Transverse colon (tissue), 4 donors: ENCODE data around the gene MAP3K8. TPM values are rescaled to one million over a fixed set of nuclear protein-coding genes. Genes with fewer than 3 reads are reported as not detected.
A peak's percentile ranks its signal among the peaks of the same experiment; 100 is the strongest.

Experiments used
- DNase-seq: peaks from one replicate; pipeline ENCODE4 v3.0.0-alpha.2; 2019
- H3K27ac ChIP-seq, 4 donors: fragments of 200-600 bp; sonication (generic); 2 replicates each; pipeline ENCODE4 v1.5.1; 2016 to 2018; ENCODE audit warnings: inconsistent platforms in 4 of 4
- H3K27me3 ChIP-seq: fragments of 200-600 bp; sonication (generic); 2 replicates; pipeline ENCODE4 v1.5.1; 2017; ENCODE audit warnings: inconsistent platforms
- H3K36me3 ChIP-seq, 4 donors: fragments of 200-600 bp; sonication (generic); 2 replicates each; pipeline ENCODE4 v1.5.1; 2017 to 2019; ENCODE audit warnings: inconsistent platforms in 4 of 4
- H3K4me1 ChIP-seq, 4 donors: fragments of 200-600 bp; sonication (generic); 2 replicates each; pipeline ENCODE4 v1.5.1; 2017 to 2020; ENCODE audit warnings: inconsistent platforms in 4 of 4
- H3K4me3 ChIP-seq, 4 donors: fragments of 200-600 bp; sonication (generic); 1 replicate in 1 of 4; 2 replicates in 3 of 4; pipeline versions ENCODE4 v1.5.1 to v1.6.1; 2017 to 2019; ENCODE audit warnings: inconsistent platforms in 4 of 4
- H3K9me3 ChIP-seq, 2 donors: fragments of 200-600 bp; sonication (generic); 2 replicates each; pipeline ENCODE4 v1.5.1; 2017 to 2019; ENCODE audit warnings: inconsistent platforms in 2 of 2
- CTCF ChIP-seq, 5 experiments: fragments of 200-600 bp in 3 of 5; fragments of 450-650 bp in 2 of 5; sonication (generic) in 3 of 5; IDR thresholded peaks; 1 replicate in 2 of 5; 2 replicates in 3 of 5; pipeline ENCODE4 v1.5.1; 2016 to 2017; ENCODE audit warnings: antibody characterized with exemption in 5 of 5, inconsistent platforms in 3 of 5, mild to moderate bottlenecking in 2 of 5, moderate library complexity in 1 of 5
- EP300 ChIP-seq: sonication (generic); formaldehyde crosslinking; IDR thresholded peaks from one replicate; pipeline ENCODE4 v1.6.1; 2017; ENCODE audit warnings: antibody characterized with exemption, low read depth
- POLR2A ChIP-seq: fragments of 450-650 bp; IDR thresholded peaks from one replicate; pipeline ENCODE4 v1.6.1; 2016; ENCODE audit warnings: antibody characterized with exemption, mild to moderate bottlenecking, moderate library complexity
- POLR2AphosphoS5 ChIP-seq, 3 donors: sonication (generic); formaldehyde crosslinking; IDR thresholded peaks; one replicate each; pipeline ENCODE4 v1.6.1; 2016; ENCODE audit warnings: antibody characterized with exemption in 3 of 3
- WGBS, 2 donors: methylation state at CpG; one replicate each; pipeline ENCODE4 v1.1.5; 2018; ENCODE audit warnings: low coverage in 1 of 2; 5-methylcytosine and 5-hydroxymethylcytosine counted together
- in situ Hi-C, 4 donors: fragments of 200-750 bp; cut with MboI; loops; one replicate each; pipeline versions ENCODE4 v1.15.0 to v1.15.1; 2017; ENCODE audit warnings: low sequenced_read_pairs in 3 of 4, low pct_ligation_motif_present in 1 of 4, low pct_unique_long_range_greater_than_20kb in 1 of 4
- intact Hi-C: fragments of 100-400 bp; cut with DNase I; formaldehyde crosslinking; loops from one replicate; pipeline ENCODE4 v1.15.1; 2023; ENCODE audit warnings: low total_unique reads
- total RNA-seq, 4 donors: library from RNA; depleted of rRNA; stranded (reverse); fragments of >200 nt; gene quantifications; one replicate each; pipeline ENCODE4 v1.1.0, GENCODE V29; 2016

MAP3K8 gene
- total RNA-seq, 4 donors from 2014 or later = 2.2 to 26.7 (median 11.8) TPM

GRCh38 chr10:30425336-30426075, 8.5 kb upstream of the MAP3K8 start:
- Histone ChIP-seq H3K27ac (no peak overlapping the region), H3K36me3 (no peaks in the 10 kb centered on the region), H3K4me3 (no peak overlapping the region), H3K4me1 (peaks cover 4 to 40% (median 20%) of the 10 kb centered on the region in 4 donors), H3K27me3 (no peaks in the 10 kb centered on the region), H3K9me3 (no peaks in the 10 kb centered on the region)
- WGBS, 2 donors = 84 to 91% methylated on average over 2 to 4 of the region's 4 CpGs
- DNase-seq = no peak
- intact Hi-C loops (no loop called here), in situ Hi-C loops (no loop called here)
- TF ChIP-seq POLR2A = no peak
- no peak for TF ChIP-seq CTCF (IDR thresholded peaks at IDR 0.05)
- no peak for TF ChIP-seq EP300
- TF ChIP-seq POLR2AphosphoS5 (IDR thresholded peaks at IDR 0.05) = no peak

- H3K27ac ChIP-seq = peak overlapping the region; percentile 77 to 99 (median 98)
- H3K4me3 ChIP-seq = no peak overlapping the region
- intact Hi-C loops = no loop called here
Measured at GRCh38 chr10:30430544-30431298, 3.3 kb upstream of the MAP3K8 start.

DNA sequence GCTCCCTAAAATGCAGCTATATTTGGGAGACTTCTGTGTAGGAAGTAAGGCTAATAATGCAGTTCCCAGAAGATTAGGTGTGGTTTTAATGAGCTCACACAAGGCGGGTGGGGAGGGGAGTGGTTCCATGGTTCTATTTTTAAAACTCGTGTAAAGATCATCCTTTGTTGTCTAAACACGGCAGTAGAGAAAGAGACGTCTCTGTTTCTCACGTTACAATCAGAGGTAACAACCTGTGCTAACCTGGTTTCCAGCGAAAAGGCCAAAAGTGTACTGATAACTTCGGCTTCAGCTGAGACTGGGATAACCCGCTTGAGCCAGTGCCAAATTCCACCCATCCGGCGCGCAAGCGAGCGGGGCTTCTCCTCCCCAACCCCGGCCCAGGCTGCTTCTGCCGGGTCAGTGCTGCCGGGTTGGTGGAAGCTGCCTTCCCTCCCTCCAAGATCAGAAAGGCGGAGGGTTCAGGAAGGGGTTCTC, 2.5 kb upstream of the MAP3K8 start:
- peaks cover 10 to 56% (median 38%) of the 10 kb centered on the region in 4 donors for H3K4me1 ChIP-seq
- intact Hi-C loops (no loop called here), in situ Hi-C loops (no loop called here)
- TF ChIP-seq EP300 (no peak), POLR2A (peak; percentile 62), POLR2AphosphoS5 (IDR thresholded peaks at IDR 0.05) (peak; percentile 55 to 77 (median 72)), CTCF (IDR thresholded peaks at IDR 0.05) (no peak)
- no peaks in the 10 kb centered on the region for H3K27me3 ChIP-seq
- 42% methylated on average over 17 of the region's 17 CpGs; no CpG with 5 or more reads in 1 of the 2 donors for WGBS, 2 donors
- H3K4me3 ChIP-seq = peak overlapping the region in 2 of 4 donors; percentile 5 to 32
- H3K9me3 ChIP-seq = no peaks in the 10 kb centered on the region
- peak overlapping the region; percentile 77 to 99 (median 98) for H3K27ac ChIP-seq
- peak; percentile 68 for DNase-seq
- no peaks in the 10 kb centered on the region for H3K36me3 ChIP-seq

More at GRCh38 chr10:30430544-30431298, 3.3 kb upstream of the MAP3K8 start:
- Histone ChIP-seq H3K27me3 (no peaks in the 10 kb centered on the region), H3K9me3 (no peaks in the 10 kb centered on the region), H3K4me1 (peaks cover 4 to 48% (median 31%) of the 10 kb centered on the region in 4 donors), H3K36me3 (no peaks in the 10 kb centered on the region)
- TF ChIP-seq POLR2AphosphoS5 (IDR thresholded peaks at IDR 0.05) = no peak
- TF ChIP-seq EP300 = no peak
- no peak for TF ChIP-seq POLR2A
- TF ChIP-seq CTCF (IDR thresholded peaks at IDR 0.05) = no peak
- in situ Hi-C loops = no loop called here
- 80 to 87% methylated on average over 8 to 11 of the region's 12 CpGs for WGBS, 2 donors
- DNase-seq = no peak

- DNase-seq = peak; percentile 58
- WGBS, 2 donors = 45 to 58% methylated on average over 16 to 35 of the region's 35 CpGs
Measured at GRCh38 chr10:30432622-30433305, 1.2 kb upstream of the MAP3K8 start.

More at GRCh38 chr10:30432622-30433305, 1.2 kb upstream of the MAP3K8 start:
- intact Hi-C loops = no loop called here
- Histone ChIP-seq H3K4me3 (peak overlapping the region; percentile 62 to 94 (median 90)), H3K4me1 (peaks cover 13 to 60% (median 39%) of the 10 kb centered on the region in 4 donors), H3K27me3 (no peaks in the 10 kb centered on the region), H3K9me3 (no peaks in the 10 kb centered on the region), H3K27ac (peak overlapping the region; percentile 98 to 99 (median 99)), H3K36me3 (no peaks in the 10 kb centered on the region)
- in situ Hi-C loops = no loop called here
- no peak for TF ChIP-seq EP300
- peak in 2 of 5 experiments; percentile 18 to 32 for TF ChIP-seq CTCF (IDR thresholded peaks at IDR 0.05)
